ENCODE measurements around the gene ARRDC3.

DNA sequence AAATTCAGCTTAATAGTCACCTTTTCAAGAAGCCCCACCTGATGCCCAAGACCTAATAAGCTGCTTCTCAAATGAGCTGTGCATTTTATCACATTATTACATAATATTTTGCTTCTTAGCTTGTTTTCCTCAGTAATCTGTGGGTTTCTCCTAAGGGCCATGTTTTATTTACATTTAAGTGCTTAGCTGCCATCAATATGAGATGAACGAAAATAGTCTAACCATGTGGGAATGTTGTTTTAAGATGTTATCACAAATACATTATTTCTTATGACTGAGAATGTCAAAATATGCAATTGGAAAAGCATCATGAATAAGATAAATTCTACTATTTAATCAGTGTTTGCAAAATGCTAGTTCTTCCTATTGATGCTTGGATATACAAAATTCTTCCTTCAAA, 10.1 kb downstream of the ARRDC3 start:
- TF ChIP-seq, protein P1, sequence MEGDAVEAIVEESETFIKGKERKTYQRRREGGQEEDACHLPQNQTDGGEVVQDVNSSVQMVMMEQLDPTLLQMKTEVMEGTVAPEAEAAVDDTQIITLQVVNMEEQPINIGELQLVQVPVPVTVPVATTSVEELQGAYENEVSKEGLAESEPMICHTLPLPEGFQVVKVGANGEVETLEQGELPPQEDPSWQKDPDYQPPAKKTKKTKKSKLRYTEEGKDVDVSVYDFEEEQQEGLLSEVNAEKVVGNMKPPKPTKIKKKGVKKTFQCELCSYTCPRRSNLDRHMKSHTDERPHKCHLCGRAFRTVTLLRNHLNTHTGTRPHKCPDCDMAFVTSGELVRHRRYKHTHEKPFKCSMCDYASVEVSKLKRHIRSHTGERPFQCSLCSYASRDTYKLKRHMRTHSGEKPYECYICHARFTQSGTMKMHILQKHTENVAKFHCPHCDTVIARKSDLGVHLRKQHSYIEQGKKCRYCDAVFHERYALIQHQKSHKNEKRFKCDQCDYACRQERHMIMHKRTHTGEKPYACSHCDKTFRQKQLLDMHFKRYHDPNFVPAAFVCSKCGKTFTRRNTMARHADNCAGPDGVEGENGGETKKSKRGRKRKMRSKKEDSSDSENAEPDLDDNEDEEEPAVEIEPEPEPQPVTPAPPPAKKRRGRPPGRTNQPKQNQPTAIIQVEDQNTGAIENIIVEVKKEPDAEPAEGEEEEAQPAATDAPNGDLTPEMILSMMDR (IDR thresholded peaks at IDR 0.05; ENCODE audit: low read depth, low read length): no peak
- no peak for TF ChIP-seq EZH2phosphoT487 (IDR thresholded peaks at IDR 0.05; ENCODE audit: low read depth)

Measured in OCI-LY3 (cell line).